Measurements from ENCODE around the gene PTH2.
"Not testable (repeated sequence)": the region's sequence is repeated elsewhere in the genome, so short reads cannot be mapped to it uniquely, and the experiment has no call there.

PTH2 gene, protein sequence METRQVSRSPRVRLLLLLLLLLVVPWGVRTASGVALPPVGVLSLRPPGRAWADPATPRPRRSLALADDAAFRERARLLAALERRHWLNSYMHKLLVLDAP

DNA sequence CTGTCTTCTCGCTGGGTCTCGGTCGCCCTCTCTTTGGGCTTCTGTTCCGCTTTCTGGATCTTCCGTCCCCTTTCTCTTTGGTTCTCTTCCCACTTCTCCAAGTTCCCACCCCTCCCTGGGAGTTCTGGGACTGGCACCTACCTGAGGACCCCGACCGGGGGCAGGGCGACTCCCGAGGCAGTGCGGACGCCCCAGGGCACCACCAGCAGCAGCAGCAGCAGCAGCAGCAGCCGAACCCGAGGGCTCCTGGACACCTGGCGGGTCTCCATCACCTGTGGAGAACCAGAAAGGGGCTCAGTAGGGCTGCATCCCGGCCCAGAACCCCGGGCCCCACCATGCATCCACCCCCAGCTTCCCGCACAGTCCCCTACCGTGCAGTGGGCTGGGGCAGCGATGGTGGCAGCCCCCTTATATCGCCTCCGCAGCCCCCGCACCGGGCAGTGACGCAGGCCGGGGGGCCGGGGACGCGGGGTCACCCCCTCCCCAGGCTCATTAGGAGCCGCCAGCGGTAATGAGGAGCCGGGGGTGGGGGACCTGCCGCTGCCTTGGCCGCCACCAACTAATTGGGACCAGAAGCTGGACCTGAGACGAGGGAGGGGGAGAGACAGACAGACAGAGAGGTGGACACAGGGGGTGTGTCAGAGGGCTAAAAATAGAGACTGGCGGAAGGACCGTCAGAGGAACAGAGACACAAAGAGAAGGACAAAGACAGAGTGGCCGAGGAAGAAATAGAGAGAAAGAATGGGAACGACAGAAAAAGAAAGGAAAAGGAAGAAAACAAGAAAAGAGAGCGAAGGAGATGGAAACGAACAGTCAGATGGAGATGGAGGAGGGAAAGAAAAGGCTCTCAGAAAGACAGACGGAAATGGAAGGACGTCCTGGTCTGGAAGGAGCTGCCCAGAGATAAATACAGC lies at the start of gene PTH2:
Gene PTH2, minus strand, starts transcription at position 371 of the 914 bp plus-strand sequence. Its CDS starts 102 bp downstream, at position 269.
- no peak for DNase-seq (ENCODE audit: low read depth in 2 of 2, low spot score in 1 of 2)

DNA sequence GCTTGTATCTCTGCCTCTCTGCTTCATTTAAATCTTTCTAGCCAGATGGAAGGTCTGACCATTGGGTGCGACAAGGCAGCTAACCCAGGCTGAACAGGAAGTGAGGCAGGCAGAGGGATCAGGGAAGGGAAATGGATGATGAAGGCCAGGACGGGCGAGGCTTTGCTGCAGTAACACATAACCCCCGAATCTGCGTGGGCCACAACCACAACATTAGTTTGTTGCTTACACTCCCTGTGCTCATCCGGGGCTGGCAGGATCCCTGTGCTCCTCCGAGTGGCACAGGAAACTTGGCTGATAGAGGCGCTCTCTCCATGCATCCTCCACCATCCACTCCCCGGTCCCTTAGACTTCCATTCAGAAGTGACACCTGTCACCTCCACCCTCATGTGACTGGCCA lies 49.7 kb upstream of the PTH2 start:
- DNase-seq (ENCODE audit: low read depth in 2 of 2, low spot score in 1 of 2) = no peak

DNA sequence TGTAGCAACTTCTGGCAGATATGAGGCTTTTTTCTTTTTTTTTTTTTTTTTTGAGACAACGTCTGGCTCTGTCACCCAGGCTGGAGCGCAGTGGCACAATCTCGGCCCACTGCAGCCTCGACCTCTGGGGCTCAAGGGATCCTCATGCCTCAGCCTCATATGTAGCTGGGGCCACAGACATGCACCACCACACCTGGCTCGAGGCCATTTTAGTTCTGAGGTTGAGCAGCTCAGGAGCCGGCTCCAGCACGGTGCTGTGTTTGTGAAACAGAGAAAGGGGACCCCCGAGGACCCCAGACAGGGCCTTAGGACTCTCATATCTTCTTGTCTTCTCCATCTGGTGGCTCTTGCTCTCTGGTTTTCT lies 47.4 kb upstream of the PTH2 start:
- DNase-seq (ENCODE audit: low read depth in 2 of 2, low spot score in 1 of 2) = no peak

- DNase-seq (ENCODE audit: low read depth in 2 of 2, low spot score in 1 of 2) = peak; percentile 39 to 73
Measured at GRCh38 chr19:49469828-49470614, 46.8 kb upstream of the PTH2 start.

DNA sequence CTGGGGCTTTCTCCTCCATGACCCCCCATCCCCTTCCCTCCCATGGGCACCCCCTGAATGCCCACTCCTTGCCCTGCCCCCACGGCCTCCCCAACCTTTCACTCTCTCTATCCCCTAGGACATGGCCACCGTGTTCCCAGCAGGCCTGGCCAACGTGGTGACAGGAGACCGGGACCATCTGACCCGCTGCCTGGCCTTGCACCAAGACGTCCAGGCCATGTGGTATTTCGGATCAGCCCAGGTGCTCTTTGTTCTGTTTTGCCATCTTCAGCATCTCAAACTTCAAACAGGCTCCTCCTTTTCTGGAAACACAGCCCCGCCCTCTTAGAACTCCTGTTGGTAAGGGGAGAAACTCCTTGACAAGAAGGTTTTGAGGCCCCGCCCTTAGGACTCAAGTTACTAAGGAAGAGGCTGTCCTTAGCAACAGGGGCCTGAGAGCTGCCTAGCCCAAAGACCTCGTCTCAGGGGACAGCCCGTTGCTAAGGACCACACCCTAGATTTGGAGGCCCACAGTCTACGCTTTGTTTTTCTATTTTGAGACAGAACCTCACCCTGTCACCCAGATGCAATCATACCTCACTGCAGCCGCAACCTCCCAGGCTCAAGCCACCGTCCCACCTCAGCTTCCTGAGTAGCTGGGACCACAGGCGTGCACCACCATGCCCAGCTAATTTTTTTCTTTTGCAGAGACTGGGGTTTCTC lies 45.7 kb upstream of the PTH2 start:
- peak in 1 of 2 donors; percentile 66 for DNase-seq (ENCODE audit: low read depth in 2 of 2, low spot score in 1 of 2)

- DNase-seq (ENCODE audit: low read depth in 2 of 2, low spot score in 1 of 2) = no peak
Measured at GRCh38 chr19:49468199-49468598, 45.0 kb upstream of the PTH2 start.

- no peak for DNase-seq (ENCODE audit: low read depth in 2 of 2, low spot score in 1 of 2)
Measured at GRCh38 chr19:49465371-49465770, 42.1 kb upstream of the PTH2 start.

GRCh38 chr19:49463960-49464740 lies 40.9 kb upstream of the PTH2 start:
- DNase-seq (ENCODE audit: low read depth in 2 of 2, low spot score in 1 of 2) = no peak

- DNase-seq (ENCODE audit: low read depth in 2 of 2, low spot score in 1 of 2) = no peak
Measured at GRCh38 chr19:49462492-49462891, 39.3 kb upstream of the PTH2 start.

DNA sequence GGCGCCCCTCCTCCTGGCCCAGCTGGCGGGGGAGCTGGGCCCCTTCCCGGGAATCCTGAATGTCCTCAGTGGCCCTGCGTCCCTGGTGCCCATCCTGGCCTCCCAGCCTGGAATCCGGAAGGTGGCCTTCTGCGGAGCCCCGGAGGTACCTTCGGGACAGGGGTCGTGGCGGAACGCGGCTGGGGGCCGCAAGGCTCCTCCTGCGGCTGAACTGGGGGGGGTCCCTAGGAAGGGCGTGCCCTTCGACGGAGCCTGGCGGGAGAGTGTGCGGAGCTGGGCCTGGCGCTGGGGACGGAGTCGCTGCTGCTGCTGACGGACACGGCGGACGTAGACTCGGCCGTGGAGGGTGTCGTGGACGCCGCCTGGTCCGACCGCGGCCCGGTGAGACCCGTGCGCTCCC lies 38.4 kb upstream of the PTH2 start:
- no peak for DNase-seq (ENCODE audit: low read depth in 2 of 2, low spot score in 1 of 2)

GRCh38 chr19:49461130-49461529 lies 37.9 kb upstream of the PTH2 start:
- DNase-seq (ENCODE audit: low read depth in 2 of 2, low spot score in 1 of 2) = not testable (repeated sequence)

DNA sequence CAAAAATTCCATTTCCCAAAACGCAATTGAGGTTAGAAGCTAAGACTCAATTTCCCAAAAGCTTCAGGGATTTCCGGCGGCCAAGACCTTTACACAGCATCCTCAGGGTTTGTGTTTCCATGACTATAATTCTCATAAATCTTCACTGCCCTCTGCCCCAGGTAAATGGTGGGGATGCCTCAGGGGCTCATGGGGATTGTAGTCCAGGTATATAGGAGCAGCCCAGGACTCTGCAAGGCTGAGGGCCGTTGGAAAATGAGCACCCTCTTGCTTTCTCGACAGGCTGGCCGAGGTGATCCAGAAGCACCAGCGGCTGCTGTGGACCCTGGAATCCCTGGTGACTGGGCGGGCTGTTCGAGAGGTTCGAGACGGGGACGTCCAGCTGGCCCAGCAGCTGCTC lies 36.1 kb upstream of the PTH2 start:
- DNase-seq (ENCODE audit: low read depth in 2 of 2, low spot score in 1 of 2) = no peak

- DNase-seq (ENCODE audit: low read depth in 2 of 2, low spot score in 1 of 2) = no peak
Measured at GRCh38 chr19:49458567-49458903, 35.3 kb upstream of the PTH2 start.

DNA sequence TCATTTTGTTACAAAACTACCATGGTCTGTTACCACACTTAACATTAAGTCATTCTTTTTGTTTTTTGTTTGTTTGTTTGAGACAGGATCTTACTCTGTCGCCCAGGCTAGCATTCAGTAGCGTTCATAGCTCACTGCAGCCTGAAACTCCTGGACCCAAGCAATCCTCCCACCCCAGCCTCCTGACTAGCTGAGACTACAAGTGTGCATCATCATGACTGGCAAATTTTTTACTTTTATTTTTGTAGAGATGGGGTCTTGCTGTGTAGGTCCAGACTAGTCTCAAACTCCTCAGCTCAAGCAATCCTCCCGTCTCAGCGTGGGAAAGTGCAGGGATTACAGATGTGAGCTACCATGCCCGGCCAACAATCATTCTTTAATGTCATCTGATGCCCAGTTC lies 33.1 kb upstream of the PTH2 start:
- DNase-seq (ENCODE audit: low read depth in 2 of 2, low spot score in 1 of 2) = no peak

GRCh38 chr19:49455773-49456172 lies 32.5 kb upstream of the PTH2 start:
- DNase-seq (ENCODE audit: low read depth in 2 of 2, low spot score in 1 of 2) = no peak

GRCh38 chr19:49453757-49454240 lies 30.6 kb upstream of the PTH2 start:
- no peak for DNase-seq (ENCODE audit: low read depth in 2 of 2, low spot score in 1 of 2)

- DNase-seq (ENCODE audit: low read depth in 2 of 2, low spot score in 1 of 2) = peak; percentile 91 to 95
Measured at GRCh38 chr19:49453013-49453756, 29.9 kb upstream of the PTH2 start, which contains the start of gene ALDH16A1. Gene ALDH16A1 (plus strand): TSS chr19:49453225. CDS start chr19:49453332, 107 bp downstream.

DNA sequence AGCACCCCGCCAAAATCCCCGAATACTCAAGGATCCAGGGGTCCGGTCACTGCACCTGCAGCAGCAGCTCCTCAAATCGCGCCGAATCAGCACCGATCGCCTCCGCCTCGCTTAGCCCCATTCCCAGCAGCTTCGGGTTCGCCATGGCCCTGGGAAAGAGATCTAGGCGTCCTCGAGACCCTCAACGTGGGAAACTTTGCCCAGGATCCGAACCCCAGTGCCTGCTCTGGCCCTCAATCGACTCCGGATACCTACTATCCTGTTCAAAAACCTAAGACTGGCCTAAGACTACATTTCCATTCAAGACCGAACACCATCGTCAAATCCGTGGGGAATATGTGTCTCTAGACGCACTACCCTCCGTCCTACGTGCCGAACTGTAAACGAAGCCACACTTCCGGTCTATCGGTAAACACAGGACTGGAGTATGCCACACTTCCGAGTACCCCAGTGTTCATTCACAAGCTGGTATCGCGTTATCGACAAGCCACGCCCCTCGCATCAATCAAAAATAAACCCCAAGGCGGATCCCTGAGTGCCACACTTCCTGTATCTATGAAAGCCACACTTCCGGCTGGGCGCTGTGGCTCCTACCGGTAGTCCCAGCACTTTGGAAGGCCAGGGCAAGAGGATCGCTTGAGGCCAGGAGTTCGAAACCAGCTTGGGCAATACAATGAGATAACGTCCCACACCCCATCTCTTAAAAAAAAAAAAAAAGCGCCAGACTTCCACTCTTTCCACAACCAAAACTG lies 28.4 kb upstream of the PTH2 start, which contains the start of gene PIH1D1:
Gene PIH1D1, minus strand, starts transcription at position 385 of the 752 bp plus-strand sequence. Its CDS starts 240 bp downstream, at position 145.
- peak; percentile 90 to 92 for DNase-seq (ENCODE audit: low read depth in 2 of 2, low spot score in 1 of 2)

- no peak for DNase-seq (ENCODE audit: low read depth in 2 of 2, low spot score in 1 of 2)
Measured at GRCh38 chr19:49450405-49450804, 27.2 kb upstream of the PTH2 start.

All from stimulated activated CD8-positive, alpha-beta memory T cell treated with anti-CD3 and anti-CD28 coated beads, Interleukin-4, amount 100 ng/mL, for 4 hours (primary cell).